Neural cell (in vitro differentiated cells): ENCODE results near the gene HMGN2. TPM values are rescaled to one million over a fixed set of nuclear protein-coding genes. Genes with fewer than 3 reads are reported as not detected.
A peak's percentile ranks its signal among the peaks of the same experiment; 100 is the strongest.

ENCODE experiments used
- H2AFZ ChIP-seq: fragments of 200-600, 300-800 bp; sonication (generic), shearing (Covaris generic); 2 replicates; pipeline ENCODE4 v1.6.0; 2014; ENCODE audit warnings: low read depth, mild to moderate bottlenecking, antibody characterized with exemption, low read length, moderate library complexity
- H3F3A ChIP-seq: fragments of 200-600 bp; shearing (Covaris generic); 2 replicates; pipeline ENCODE4 v1.6.1; 2016; ENCODE audit warnings: mild to moderate bottlenecking, moderate library complexity, mixed read lengths, antibody characterized with exemption, low read length; ENCODE audit not compliant: insufficient read depth, poor library complexity, severe bottlenecking
- H3K27ac ChIP-seq: fragments of 200-600, 300-800 bp; sonication (generic), shearing (Covaris generic); 2 replicates; pipeline ENCODE4 v1.5.1; 2014; ENCODE audit warnings: mild to moderate bottlenecking, low read length, moderate library complexity
- H3K27me3 ChIP-seq: fragments of 300-800, 200-600 bp; sonication (generic), shearing (Covaris generic); 2 replicates; pipeline ENCODE4 v1.6.0; 2014; ENCODE audit warnings: mild to moderate bottlenecking, low read depth, low read length, moderate library complexity; ENCODE audit not compliant: insufficient read depth
- H3K36me3 ChIP-seq: fragments of 300-800, 200-600 bp; sonication (generic), shearing (Covaris generic); 2 replicates; pipeline ENCODE4 v1.5.1; 2014; ENCODE audit warnings: mild to moderate bottlenecking, antibody characterized with exemption, low read length, moderate library complexity; ENCODE audit not compliant: insufficient read depth
- H3K4me2 ChIP-seq: fragments of 300-800, 200-600 bp; sonication (generic), shearing (Covaris generic); 2 replicates; pipeline ENCODE4 v1.6.0; 2014; ENCODE audit warnings: mild to moderate bottlenecking, low read length
- H3K4me3 ChIP-seq: fragments of 300-800, 200-600 bp; sonication (generic), shearing (Covaris generic); 2 replicates; pipeline ENCODE4 v1.5.1; 2014; ENCODE audit warnings: mild to moderate bottlenecking, low read length, moderate library complexity
- H3K79me2 ChIP-seq: fragments of 200-600 bp; shearing (Covaris generic); replicated peaks from 2 replicates; pipeline ENCODE4 v1.6.0; 2014; ENCODE audit warnings: mild to moderate bottlenecking, low read length, moderate library complexity; ENCODE audit not compliant: insufficient read depth
- H3K9ac ChIP-seq: fragments of 300-800, 200-600 bp; sonication (generic), shearing (Covaris generic); 2 replicates; pipeline ENCODE4 v1.6.1; 2016; ENCODE audit warnings: mild to moderate bottlenecking, low read length, mixed read lengths
- H3K9me2 ChIP-seq: fragments of 200-600 bp; shearing (Covaris generic); 2 replicates; pipeline ENCODE4 v1.6.1; 2016; ENCODE audit warnings: mild to moderate bottlenecking, low read length, mixed read lengths; ENCODE audit not compliant: insufficient read depth
- H3K9me3 ChIP-seq: fragments of 200-600, 300-800 bp; sonication (generic), shearing (Covaris generic); 2 replicates; pipeline ENCODE4 v1.6.1; 2016; ENCODE audit warnings: mild to moderate bottlenecking, mixed run types, low read length, moderate library complexity, mixed read lengths
- H4K20me1 ChIP-seq: fragments of 200-600 bp; shearing (Covaris generic); 2 replicates; pipeline ENCODE4 v1.6.1; 2016; ENCODE audit warnings: mild to moderate bottlenecking, mixed run types; ENCODE audit not compliant: insufficient read depth
- CTCF ChIP-seq: fragments of 450-650 bp; IDR thresholded peaks from 2 replicates; pipeline ENCODE4 v1.5.1; 2014; ENCODE audit warnings: antibody characterized with exemption, mild to moderate bottlenecking, moderate library complexity; ENCODE audit not compliant: poor library complexity, severe bottlenecking
- EP300 ChIP-seq: fragments of 450-650 bp; conservative IDR thresholded peaks from 2 replicates; pipeline ENCODE4 v1.6.1; 2014; ENCODE audit warnings: antibody characterized with exemption, mild to moderate bottlenecking, moderate library complexity; ENCODE audit not compliant: poor library complexity, severe bottlenecking
- EZH2 ChIP-seq: fragments of 200-600, 300-800 bp; shearing (Covaris generic), sonication (generic); IDR thresholded peaks from 2 replicates; pipeline ENCODE4 v1.6.1; 2014; ENCODE audit warnings: antibody characterized with exemption, low read length, borderline replicate concordance, mild to moderate bottlenecking; ENCODE audit not compliant: insufficient read depth, poor library complexity, severe bottlenecking
- MXI1 ChIP-seq: fragments of 450-650 bp; conservative IDR thresholded peaks from 2 replicates; pipeline ENCODE4 v1.6.1; 2014; ENCODE audit warnings: antibody characterized with exemption, mild to moderate bottlenecking; ENCODE audit not compliant: poor library complexity, severe bottlenecking
- POLR2AphosphoS5 ChIP-seq: IDR thresholded peaks from 2 replicates; pipeline ENCODE4 v1.6.1; 2012
- RAD21 ChIP-seq: fragments of 450-650 bp; conservative IDR thresholded peaks from 2 replicates; pipeline ENCODE4 v1.6.1; 2014; ENCODE audit warnings: antibody characterized with exemption, mild to moderate bottlenecking, moderate library complexity
- REST ChIP-seq: IDR thresholded peaks from 2 replicates; pipeline ENCODE4 v1.6.1; 2012; ENCODE audit warnings: borderline replicate concordance
- SMC3 ChIP-seq: fragments of 450-650 bp; conservative IDR thresholded peaks from 2 replicates; pipeline ENCODE4 v1.6.1; 2014; ENCODE audit warnings: antibody characterized with exemption, mild to moderate bottlenecking, moderate library complexity; ENCODE audit not compliant: poor library complexity
- TAF1 ChIP-seq: IDR thresholded peaks from 2 replicates; pipeline ENCODE4 v1.6.1; 2012; ENCODE audit warnings: low read depth
- polyA plus RNA-seq: library from polyadenylated mRNA; depleted of rRNA; stranded (reverse); fragments of >200 nt; gene quantifications from 2 replicates; pipeline ENCODE4 v1.2.3, GENCODE V29; 2014

The HMGN2 gene
- polyA plus RNA-seq, 1 donor from 2014 or later = 615 TPM

GRCh38 chr1:26429721-26430120, 42.5 kb upstream of the HMGN2 start (continued):
- TF ChIP-seq TAF1 = no peak
- no peak for TF ChIP-seq EZH2
- no peak for TF ChIP-seq POLR2AphosphoS5
- TF ChIP-seq EP300 = no peak

GRCh38 chr1:26431979-26432695, 40.1 kb upstream of the HMGN2 start, which contains the start of gene DHDDS:
DHDDS (plus strand) TSS chr1:26432321; CDS start chr1:26432946, 625 bp downstream.
- peaks cover 8% of the 10 kb centered on the region for H3K79me2 ChIP-seq
- H3F3A ChIP-seq = peaks cover 6% of the 10 kb centered on the region
- H3K4me3 ChIP-seq = peak within 1 kb of the TSS; percentile 78
- no peaks in the 10 kb centered on the region for H4K20me1 ChIP-seq
- H3K9ac ChIP-seq = peak within 1 kb of the TSS; percentile 72
- H3K9me2 ChIP-seq = no peaks in the 10 kb centered on the region
- H2AFZ ChIP-seq = peak within 1 kb of the TSS; percentile 96
- H3K27me3 ChIP-seq = no peaks in the 10 kb centered on the region
- peak within 1 kb of the TSS; percentile 86 for H3K27ac ChIP-seq
- TF ChIP-seq EZH2 (no peak), SMC3 (peak; percentile 61), MXI1 (peak; percentile 96), POLR2AphosphoS5 (peak; percentile 95), CTCF (peak; percentile 21), REST (peak; percentile 72), TAF1 (peak; percentile 60), RAD21 (peak; percentile 47), EP300 (peak; percentile 90)
- H3K4me2 ChIP-seq = peak within 1 kb of the TSS; percentile 93
- H3K9me3 ChIP-seq = no peaks in the 10 kb centered on the region
- H3K36me3 ChIP-seq = no peaks in the 10 kb centered on the region

- Histone ChIP-seq H3F3A (peaks cover 6% of the 10 kb centered on the region), H3K9ac (peak overlapping the region; percentile 72), H3K4me3 (peak overlapping the region; percentile 78), H3K9me2 (no peaks in the 10 kb centered on the region), H3K36me3 (no peaks in the 10 kb centered on the region), H3K9me3 (no peaks in the 10 kb centered on the region), H2AFZ (peak overlapping the region; percentile 96), H3K79me2 (peaks cover 8% of the 10 kb centered on the region), H3K27me3 (no peaks in the 10 kb centered on the region), H3K4me2 (peak overlapping the region; percentile 93), H3K27ac (peak overlapping the region; percentile 86), H4K20me1 (no peaks in the 10 kb centered on the region)
- TF ChIP-seq SMC3 = no peak
- TF ChIP-seq EP300 = no peak
- no peak for TF ChIP-seq REST
- TF ChIP-seq CTCF = no peak
- no peak for TF ChIP-seq RAD21
- no peak for TF ChIP-seq POLR2AphosphoS5
- TF ChIP-seq MXI1 = no peak
- TF ChIP-seq EZH2 = no peak
- no peak for TF ChIP-seq TAF1
Observed at GRCh38 chr1:26432793-26433192, 39.4 kb upstream of the HMGN2 start.
